IMR-90 (cell line): Measurements from ENCODE around the gene KHK. TPM values are rescaled to one million over a fixed set of nuclear protein-coding genes. Genes with fewer than 3 reads are reported as not detected.

Experiments
- ATAC-seq: fragments of 200-7000 bp; cut with Tn5 transposase; 2 replicates; pipeline ENCODE4 v1.9.1; 2020; ENCODE audit warnings: low read depth, mild to moderate bottlenecking, moderate library complexity
- BruUV-seq: library from RNA; stranded (reverse); fragments of 400-500 nt; replicated peaks from 2 replicates; lab custom pipeline; 2021; lab: Mats Ljungman, UMichigan
- CTCF ChIA-PET: fragments of 300-600 bp; formaldehyde crosslinking; extraction: SDS; loops from one replicate; lab custom pipeline; 2021; ENCODE audit warnings: antibody characterized with exemption; lab: Yijun Ruan, JAX
- POLR2A ChIA-PET: fragments of 300-600 bp; sonication (Branson Sonifier 250); formaldehyde crosslinking; loops from one replicate; lab custom pipeline; 2022; ENCODE audit warnings: antibody characterized with exemption; ENCODE audit not compliant: unreplicated experiment; lab: Charles Lee
- DNase-seq: peaks from one replicate; pipeline ENCODE4 v3.0.0; 2013
- H2AFZ ChIP-seq: replicated peaks from 2 replicates; pipeline ENCODE3; 2013; ENCODE audit warnings: low read length, mild to moderate bottlenecking; ENCODE audit not compliant: poor library complexity
- H2AK5ac ChIP-seq: 2 replicates; pipeline ENCODE4 v1.6.1; 2013; ENCODE audit warnings: low read depth, low read length, inconsistent platforms
- H2AK9ac ChIP-seq: replicated peaks from 2 replicates; pipeline ENCODE3; 2013; ENCODE audit warnings: mild to moderate bottlenecking, low read depth, low read length, moderate library complexity; ENCODE audit not compliant: poor library complexity
- H2BK120ac ChIP-seq: 2 replicates; pipeline ENCODE4 v1.6.1; 2013; ENCODE audit warnings: low read depth, low read length, inconsistent platforms
- H2BK15ac ChIP-seq: 3 replicates; pipeline ENCODE4 v1.6.1; 2013; ENCODE audit warnings: low read depth, low read length, inconsistent platforms
- H2BK20ac ChIP-seq: 2 replicates; pipeline ENCODE4 v1.6.1; 2013; ENCODE audit warnings: low read depth, mild to moderate bottlenecking, inconsistent platforms, low read length, moderate library complexity
- H2BK5ac ChIP-seq: 2 replicates; pipeline ENCODE4 v1.6.1; 2013; ENCODE audit warnings: mild to moderate bottlenecking, low read depth, low read length, inconsistent platforms; ENCODE audit not compliant: poor library complexity, severe bottlenecking
- H3K14ac ChIP-seq: replicated peaks from 2 replicates; pipeline ENCODE4 v1.6.1; 2013; ENCODE audit warnings: low read depth, low read length, inconsistent platforms
- H3K18ac ChIP-seq: 2 replicates; pipeline ENCODE4 v1.6.1; 2013; ENCODE audit warnings: low read depth, low read length, control low read depth
- H3K23ac ChIP-seq: 2 replicates; pipeline ENCODE4 v1.6.1; 2013; ENCODE audit warnings: low read depth, low read length, inconsistent platforms
- H3K27ac ChIP-seq: 2 replicates; pipeline ENCODE4 v1.5.1; 2013; ENCODE audit warnings: mild to moderate bottlenecking, control low read depth, low read length; ENCODE audit not compliant: insufficient read depth
- H3K27me3 ChIP-seq: 2 replicates; pipeline ENCODE4 v1.6.1; 2013; ENCODE audit warnings: low read length; ENCODE audit not compliant: control insufficient read depth, insufficient read depth
- H3K36me3 ChIP-seq: 2 replicates; pipeline ENCODE4 v1.6.1; 2013; ENCODE audit warnings: low read length, mixed read lengths; ENCODE audit not compliant: control insufficient read depth, insufficient read depth
- H3K4ac ChIP-seq: 2 replicates; pipeline ENCODE4 v1.6.1; 2013; ENCODE audit warnings: low read depth, low read length, inconsistent platforms
- H3K4me1 ChIP-seq: 2 replicates; pipeline ENCODE4 v1.6.1; 2013; ENCODE audit warnings: low read length, mixed read lengths; ENCODE audit not compliant: control insufficient read depth, insufficient read depth
- H3K4me2 ChIP-seq: 2 replicates; pipeline ENCODE4 v1.6.1; 2013; ENCODE audit warnings: low read depth, mild to moderate bottlenecking, control low read depth, low read length, moderate library complexity
- H3K4me3 ChIP-seq: 2 replicates; pipeline ENCODE4 v1.5.1; 2013; ENCODE audit warnings: low read depth, mild to moderate bottlenecking, control low read depth, low read length, moderate library complexity; ENCODE audit not compliant: insufficient read depth
- H3K56ac ChIP-seq: 2 replicates; pipeline ENCODE4 v1.6.1; 2013; ENCODE audit warnings: low read length, inconsistent platforms; ENCODE audit not compliant: insufficient read depth; ENCODE audit errors: extremely low read depth
- H3K79me1 ChIP-seq, 2 experiments: 2 replicates each; pipeline ENCODE4 v1.6.1; 2013; ENCODE audit warnings: low read length in 2 of 2, inconsistent platforms in 1 of 2, low read depth in 1 of 2
- H3K9ac ChIP-seq: 2 replicates; pipeline ENCODE4 v1.6.1; 2013; ENCODE audit warnings: low read depth, low read length, control low read depth
- H3K9me1 ChIP-seq: 2 replicates; pipeline ENCODE4 v1.6.1; 2013; ENCODE audit warnings: low read length, inconsistent platforms; ENCODE audit not compliant: insufficient read depth
- H3K9me3 ChIP-seq: 2 replicates; pipeline ENCODE4 v1.6.1; 2013; ENCODE audit warnings: low read length; ENCODE audit not compliant: control insufficient read depth, insufficient read depth
- H4K20me1 ChIP-seq: 2 replicates; pipeline ENCODE4 v1.6.1; 2013; ENCODE audit warnings: low read length, inconsistent platforms; ENCODE audit not compliant: insufficient read depth
- H4K5ac ChIP-seq: 2 replicates; pipeline ENCODE4 v1.6.1; 2013; ENCODE audit warnings: mild to moderate bottlenecking, low read depth, low read length, control low read depth
- H4K8ac ChIP-seq, 2 experiments: 2 replicates each; pipeline ENCODE4 v1.6.1; 2013; ENCODE audit warnings: low read depth in 2 of 2, low read length in 2 of 2, control low read depth in 1 of 2, inconsistent platforms in 1 of 2
- H4K91ac ChIP-seq: 2 replicates; pipeline ENCODE4 v1.6.1; 2013; ENCODE audit warnings: low read depth, low read length, inconsistent platforms; ENCODE audit not compliant: insufficient read depth
- CEBPB ChIP-seq: IDR thresholded peaks from 2 replicates; pipeline ENCODE4 v1.6.1; 2012; ENCODE audit warnings: low read depth, low read length, improper control_type of control experiment
- CHD1 ChIP-seq: IDR thresholded peaks from 2 replicates; pipeline ENCODE4 v1.6.1; 2012; ENCODE audit warnings: low read depth, low read length, improper control_type of control experiment
- CTCF ChIP-seq: conservative IDR thresholded peaks from 2 replicates; pipeline ENCODE4 v1.5.1; 2012; ENCODE audit warnings: mild to moderate bottlenecking, low read depth, low read length, improper control_type of control experiment
- ELK1 ChIP-seq: fragments of 150-350 bp; IDR thresholded peaks from 2 replicates; pipeline ENCODE4 v1.6.1; 2016; ENCODE audit warnings: low read depth, mild to moderate bottlenecking, low read length, moderate library complexity, borderline replicate concordance
- FOS ChIP-seq: fragments of 150-350 bp; IDR thresholded peaks from 2 replicates; pipeline ENCODE4 v1.6.1; 2016; ENCODE audit warnings: low read depth, low read length
- MXI1 ChIP-seq: IDR thresholded peaks from 2 replicates; pipeline ENCODE4 v1.6.1; 2012; ENCODE audit warnings: low read depth, mild to moderate bottlenecking, low read length, moderate library complexity, borderline replicate concordance
- NFE2L2 ChIP-seq: fragments of 150-350 bp; IDR thresholded peaks from 2 replicates; pipeline ENCODE4 v1.6.1; 2016; ENCODE audit warnings: low read depth, mild to moderate bottlenecking, low read length
- POLR2A ChIP-seq: IDR thresholded peaks from 2 replicates; pipeline ENCODE4 v1.6.1; 2012; ENCODE audit warnings: mild to moderate bottlenecking, low read depth, low read length
- USF2 ChIP-seq: fragments of 150-350 bp; IDR thresholded peaks from 2 replicates; pipeline ENCODE4 v1.6.1; 2017; ENCODE audit warnings: mild to moderate bottlenecking, antibody characterized with exemption, low read length, low read depth
- WGBS, 2 experiments: methylation state at CpG; one replicate each; pipeline versions ENCODE4 v1.1.5 to v1.1.7; 2013; ENCODE audit warnings: missing lambda C conversion rate in 2 of 2; ENCODE audit not compliant: insufficient read length in 1 of 2; ENCODE audit errors: extremely low coverage in 2 of 2; 5-methylcytosine and 5-hydroxymethylcytosine counted together
- dilution Hi-C: fragments of 300-500 bp; cut with HindIII; formaldehyde crosslinking; loops from one replicate; pipeline ENCODE4 v1.14.3; 2018; ENCODE audit warnings: low sequenced_read_pairs; ENCODE audit not compliant: unreplicated experiment
- in situ Hi-C: fragments of 300-500 bp; cut with MboI; formaldehyde crosslinking; loops from 3 replicates; pipeline ENCODE4 v1.14.3; 2019; ENCODE audit warnings: low sequenced_read_pairs, inconsistent platforms, mixed read lengths
- intact Hi-C: fragments of 100-400 bp; cut with micrococcal nuclease; formaldehyde crosslinking; loops from 2 replicates; pipeline ENCODE4 v1.10.0; 2022
- polyA plus RNA-seq, 3 experiments: library from polyadenylated mRNA; depleted of rRNA; stranded (reverse); fragments of >200 nt; gene quantifications; 2 replicates each; pipeline ENCODE4 v1.2.3, GENCODE V29; 2012; ENCODE audit warnings: low replicate concordance in 1 of 3
- total RNA-seq: library from RNA; depleted of rRNA; stranded (reverse); fragments of >200 nt; gene quantifications from 2 replicates; pipeline ENCODE4 v1.2.3, GENCODE V29; 2012

Gene KHK
- total and polyA plus RNA-seq, 2 of the 4 experiments (the other 2 are of a cell fraction): 0.72 to 0.82 TPM

- H3K27me3 ChIP-seq: peaks cover 35% of the 10 kb centered on the region
- no peak overlapping the region for H3K18ac ChIP-seq
- no peaks in the 10 kb centered on the region for H4K20me1 ChIP-seq
- dilution Hi-C loops (no loop called here), in situ Hi-C loops (no loop called here), intact Hi-C loops (no loop called here)
- no peak for TF ChIP-seq USF2
- TF ChIP-seq MXI1: no peak
- no peak for TF ChIP-seq FOS
- no peak for TF ChIP-seq CHD1
- TF ChIP-seq POLR2A: no peak
- TF ChIP-seq CEBPB: no peak
- no peak for TF ChIP-seq ELK1
- no peak for TF ChIP-seq CTCF
- TF ChIP-seq NFE2L2: no peak
- no peak overlapping the region for H3K23ac ChIP-seq
- no peak for ATAC-seq
- no TSS peak for BruUV-seq
- no peak overlapping the region for H4K5ac ChIP-seq
- H3K4me1 ChIP-seq: no peaks in the 10 kb centered on the region
- H3K9ac ChIP-seq: no peak overlapping the region
- no peak overlapping the region for H3K27ac ChIP-seq
- H4K91ac ChIP-seq: no peak overlapping the region
- H3K9me1 ChIP-seq: no peaks in the 10 kb centered on the region; the same call in 1 of the 2 replicates
- no peak overlapping the region for H2BK120ac ChIP-seq
- CTCF ChIA-PET: no interaction called here
- H3K4me3 ChIP-seq: no peak overlapping the region
- no peak overlapping the region for H2AFZ ChIP-seq
- no peak overlapping the region for H4K8ac ChIP-seq
- no peak overlapping the region for H2BK5ac ChIP-seq
- no peaks in the 10 kb centered on the region for H3K79me1 ChIP-seq
- no peak overlapping the region for H2BK15ac ChIP-seq
- POLR2A ChIA-PET: no interaction called here
- no peak for DNase-seq
- H3K9me3 ChIP-seq: peaks cover 4% of the 10 kb centered on the region
- H3K14ac ChIP-seq: no peak overlapping the region
- H2AK5ac ChIP-seq: no peak overlapping the region
- H3K4me2 ChIP-seq: no peak overlapping the region
- H2BK20ac ChIP-seq: no peak overlapping the region
- no peak overlapping the region for H3K4ac ChIP-seq
- no peak overlapping the region for H2AK9ac ChIP-seq
- no peaks in the 10 kb centered on the region for H3K36me3 ChIP-seq
- no peak overlapping the region for H3K56ac ChIP-seq
- 90% methylated on average over 2 of the region's 8 CpGs; no CpG with 5 or more reads in 1 of the 2 experiments for WGBS, 2 experiments
Measured at GRCh38 chr2:27147935-27148334, 61.4 kb downstream of the KHK start.
